ENCODE data around the gene CASK.
"Not testable (repeated sequence)": the region's sequence is repeated elsewhere in the genome, so short reads cannot be mapped to it uniquely, and the experiment has no call there.

Gene CASK

GRCh38 chrX:41677183-41678060 is 245.9 kb downstream of the CASK start:
- Histone ChIP-seq H3K27ac (no peak overlapping the region), H3K9me3 (ENCODE audit: low read depth, low read length) (no peaks in the 10 kb centered on the region), H3K4me3 (no peak overlapping the region), H3K9ac (ENCODE audit: insufficient read length) (no peak overlapping the region), H3K36me3 (ENCODE audit: insufficient read depth, low read length) (no peaks in the 10 kb centered on the region)
- DNase-seq (ENCODE audit: low read depth, low spot score), result no peak
- TF ChIP-seq FOXP2 (optimal IDR thresholded peaks at IDR 0.05; ENCODE audit: control extremely low read depth, extremely low read length, insufficient read depth) (no peak), POLR2AphosphoS5 (IDR thresholded peaks at IDR 0.05; ENCODE audit: borderline replicate concordance, low read depth, low read length) (no peak), EZH2 (IDR thresholded peaks at IDR 0.05) (no peak)

- H3K9ac ChIP-seq (ENCODE audit: insufficient read length); H3K4me3 ChIP-seq; H3K9me3 ChIP-seq (ENCODE audit: low read depth, low read length); H3K27ac ChIP-seq; H3K36me3 ChIP-seq (ENCODE audit: insufficient read depth, low read length); DNase-seq (ENCODE audit: low read depth, low spot score): not testable (repeated sequence)
Observed at GRCh38 chrX:41676361-41676760, 247.0 kb downstream of the CASK start.

- TF ChIP-seq EZH2 (IDR thresholded peaks at IDR 0.05) (no peak), FOXP2 (optimal IDR thresholded peaks at IDR 0.05; ENCODE audit: control extremely low read depth, extremely low read length, insufficient read depth) (no peak), POLR2AphosphoS5 (IDR thresholded peaks at IDR 0.05; ENCODE audit: borderline replicate concordance, low read depth, low read length) (no peak)
- no peak overlapping the region for H3K27ac ChIP-seq
Observed at GRCh38 chrX:41672643-41673042, 250.7 kb downstream of the CASK start.

GRCh38 chrX:41671082-41671481 is 252.3 kb downstream of the CASK start:
- Histone ChIP-seq H3K9ac (ENCODE audit: insufficient read length) (no peak overlapping the region), H3K4me3 (no peak overlapping the region), H3K36me3 (ENCODE audit: insufficient read depth, low read length) (no peaks in the 10 kb centered on the region), H3K27ac (no peak overlapping the region), H3K9me3 (ENCODE audit: low read depth, low read length) (no peaks in the 10 kb centered on the region)
- no peak for DNase-seq (ENCODE audit: low read depth, low spot score)
- TF ChIP-seq FOXP2 (optimal IDR thresholded peaks at IDR 0.05; ENCODE audit: control extremely low read depth, extremely low read length, insufficient read depth) (no peak), POLR2AphosphoS5 (IDR thresholded peaks at IDR 0.05; ENCODE audit: borderline replicate concordance, low read depth, low read length) (no peak), EZH2 (IDR thresholded peaks at IDR 0.05) (no peak)

More at GRCh38 chrX:41672643-41673042, 250.7 kb downstream of the CASK start:
- H3K9me3 ChIP-seq (ENCODE audit: low read depth, low read length), result no peaks in the 10 kb centered on the region
- H3K36me3 ChIP-seq (ENCODE audit: insufficient read depth, low read length), result no peaks in the 10 kb centered on the region
- H3K4me3 ChIP-seq, result no peak overlapping the region
- H3K9ac ChIP-seq (ENCODE audit: insufficient read length), result no peak overlapping the region
- DNase-seq (ENCODE audit: low read depth, low spot score), result no peak

- no peak overlapping the region for H3K4me3 ChIP-seq
- H3K9ac ChIP-seq (ENCODE audit: insufficient read length), result no peak overlapping the region
- TF ChIP-seq EZH2 (IDR thresholded peaks at IDR 0.05), result no peak
- TF ChIP-seq POLR2AphosphoS5 (IDR thresholded peaks at IDR 0.05; ENCODE audit: borderline replicate concordance, low read depth, low read length), result no peak
- no peak for TF ChIP-seq FOXP2 (optimal IDR thresholded peaks at IDR 0.05; ENCODE audit: control extremely low read depth, extremely low read length, insufficient read depth)
- H3K9me3 ChIP-seq (ENCODE audit: low read depth, low read length), result no peaks in the 10 kb centered on the region
- H3K27ac ChIP-seq, result no peak overlapping the region
- no peak for DNase-seq (ENCODE audit: low read depth, low spot score)
- no peaks in the 10 kb centered on the region for H3K36me3 ChIP-seq (ENCODE audit: insufficient read depth, low read length)
Observed at GRCh38 chrX:41670112-41670511, 253.2 kb downstream of the CASK start.

- DNase-seq (ENCODE audit: low read depth, low spot score), result no peak
- H3K36me3 ChIP-seq (ENCODE audit: insufficient read depth, low read length), result no peaks in the 10 kb centered on the region
- no peak overlapping the region for H3K27ac ChIP-seq
- H3K9ac ChIP-seq (ENCODE audit: insufficient read length), result no peak overlapping the region
- no peak for TF ChIP-seq POLR2AphosphoS5 (IDR thresholded peaks at IDR 0.05; ENCODE audit: borderline replicate concordance, low read depth, low read length)
- TF ChIP-seq FOXP2 (optimal IDR thresholded peaks at IDR 0.05; ENCODE audit: control extremely low read depth, extremely low read length, insufficient read depth), result no peak
- TF ChIP-seq EZH2 (IDR thresholded peaks at IDR 0.05), result no peak
- no peaks in the 10 kb centered on the region for H3K9me3 ChIP-seq (ENCODE audit: low read depth, low read length)
- no peak overlapping the region for H3K4me3 ChIP-seq
Observed at GRCh38 chrX:41667631-41668030, 255.7 kb downstream of the CASK start.

- no peak for DNase-seq (ENCODE audit: low read depth, low spot score)
- no peak overlapping the region for H3K4me3 ChIP-seq
- H3K9ac ChIP-seq (ENCODE audit: insufficient read length), result no peak overlapping the region
- TF ChIP-seq FOXP2 (optimal IDR thresholded peaks at IDR 0.05; ENCODE audit: control extremely low read depth, extremely low read length, insufficient read depth) (no peak), EZH2 (IDR thresholded peaks at IDR 0.05) (no peak), POLR2AphosphoS5 (IDR thresholded peaks at IDR 0.05; ENCODE audit: borderline replicate concordance, low read depth, low read length) (no peak)
- no peaks in the 10 kb centered on the region for H3K9me3 ChIP-seq (ENCODE audit: low read depth, low read length)
- H3K36me3 ChIP-seq (ENCODE audit: insufficient read depth, low read length), result no peaks in the 10 kb centered on the region
- H3K27ac ChIP-seq, result no peak overlapping the region
Observed at GRCh38 chrX:41666251-41666650, 257.1 kb downstream of the CASK start.

GRCh38 chrX:41665686-41666085 is 257.7 kb downstream of the CASK start:
- no peak overlapping the region for H3K9ac ChIP-seq (ENCODE audit: insufficient read length)
- no peak for DNase-seq (ENCODE audit: low read depth, low spot score)
- no peaks in the 10 kb centered on the region for H3K36me3 ChIP-seq (ENCODE audit: insufficient read depth, low read length)
- H3K9me3 ChIP-seq (ENCODE audit: low read depth, low read length), result no peaks in the 10 kb centered on the region
- no peak overlapping the region for H3K4me3 ChIP-seq
- no peak overlapping the region for H3K27ac ChIP-seq
- no peak for TF ChIP-seq EZH2 (IDR thresholded peaks at IDR 0.05)
- no peak for TF ChIP-seq FOXP2 (optimal IDR thresholded peaks at IDR 0.05; ENCODE audit: control extremely low read depth, extremely low read length, insufficient read depth)
- no peak for TF ChIP-seq POLR2AphosphoS5 (IDR thresholded peaks at IDR 0.05; ENCODE audit: borderline replicate concordance, low read depth, low read length)

- Histone ChIP-seq H3K9me3 (ENCODE audit: low read depth, low read length) (no peaks in the 10 kb centered on the region), H3K4me3 (no peak overlapping the region), H3K27ac (no peak overlapping the region), H3K9ac (ENCODE audit: insufficient read length) (no peak overlapping the region), H3K36me3 (ENCODE audit: insufficient read depth, low read length) (no peaks in the 10 kb centered on the region)
- no peak for DNase-seq (ENCODE audit: low read depth, low spot score)
- TF ChIP-seq EZH2 (IDR thresholded peaks at IDR 0.05) (no peak), FOXP2 (optimal IDR thresholded peaks at IDR 0.05; ENCODE audit: control extremely low read depth, extremely low read length, insufficient read depth) (no peak), POLR2AphosphoS5 (IDR thresholded peaks at IDR 0.05; ENCODE audit: borderline replicate concordance, low read depth, low read length) (no peak)
Observed at GRCh38 chrX:41664908-41665307, 258.4 kb downstream of the CASK start.
